ENCODE measurements around the gene PSMB11. TPM values are rescaled to one million over a fixed set of nuclear protein-coding genes. Genes with fewer than 3 reads are reported as not detected.

Gene PSMB11
- total RNA-seq, 1 donor from 2014 or later = not detected

- no peak for TF ChIP-seq CTCF (IDR thresholded peaks at IDR 0.05)
- no peaks in the 10 kb centered on the region for H3K4me1 ChIP-seq
- intact Hi-C loops (cut with DNase I) = no loop called here
- no peak for DNase-seq (ENCODE audit: low spot score in 2 of 2)
- H3K27ac ChIP-seq = no peak overlapping the region
- H3K4me3 ChIP-seq = no peak overlapping the region
- peaks cover 29 to 38% of the 10 kb centered on the region in 2 donors for H3K36me3 ChIP-seq
- H3K9me3 ChIP-seq = no peaks in the 10 kb centered on the region
- no peaks in the 10 kb centered on the region for H3K27me3 ChIP-seq
Measured at GRCh38 chr14:23025151-23025814, 16.7 kb upstream of the PSMB11 start.

- H3K9me3 ChIP-seq = no peaks in the 10 kb centered on the region
- peaks cover 60 to 62% of the 10 kb centered on the region in 2 donors for H3K36me3 ChIP-seq
- peaks cover 6 to 7% of the 10 kb centered on the region in 2 donors for H3K4me1 ChIP-seq
- no peaks in the 10 kb centered on the region for H3K27me3 ChIP-seq
- no peak overlapping the region for H3K4me3 ChIP-seq
- no peak overlapping the region for H3K27ac ChIP-seq
- intact Hi-C loops (cut with DNase I) = no loop called here
- TF ChIP-seq CTCF (IDR thresholded peaks at IDR 0.05) = no peak
- no peak for DNase-seq (ENCODE audit: low spot score in 2 of 2)
Measured at GRCh38 chr14:23028799-23029198, 13.2 kb upstream of the PSMB11 start.

GRCh38 chr14:23030936-23031335 lies 11.1 kb upstream of the PSMB11 start:
- no peaks in the 10 kb centered on the region for H3K27me3 ChIP-seq
- TF ChIP-seq CTCF (IDR thresholded peaks at IDR 0.05) = no peak
- peaks cover 47 to 52% of the 10 kb centered on the region in 2 donors for H3K36me3 ChIP-seq
- no peak overlapping the region for H3K27ac ChIP-seq
- intact Hi-C loops (cut with DNase I) = no loop called here
- H3K9me3 ChIP-seq = no peaks in the 10 kb centered on the region
- DNase-seq (ENCODE audit: low spot score in 2 of 2) = no peak
- H3K4me3 ChIP-seq = no peak overlapping the region
- H3K4me1 ChIP-seq = peaks cover 7 to 8% of the 10 kb centered on the region in 2 donors

- H3K27ac ChIP-seq = no peak overlapping the region
- intact Hi-C loops (cut with DNase I) = no loop called here
- H3K36me3 ChIP-seq = peaks cover 36 to 40% of the 10 kb centered on the region in 2 donors
- no peak for DNase-seq (ENCODE audit: low spot score in 2 of 2)
- no peaks in the 10 kb centered on the region for H3K9me3 ChIP-seq
- no peak for TF ChIP-seq CTCF (IDR thresholded peaks at IDR 0.05)
- no peaks in the 10 kb centered on the region for H3K27me3 ChIP-seq
- H3K4me1 ChIP-seq = peaks cover 7 to 8% of the 10 kb centered on the region in 2 donors
- peak overlapping the region in 1 of 2 donors; percentile 80 for H3K4me3 ChIP-seq
Measured at GRCh38 chr14:23033251-23033727, 8.7 kb upstream of the PSMB11 start.

GRCh38 chr14:23033801-23034497 lies 8.1 kb upstream of the PSMB11 start:
- H3K36me3 ChIP-seq = peaks cover 34 to 36% of the 10 kb centered on the region in 2 donors
- H3K4me3 ChIP-seq = peak overlapping the region; percentile 72 to 80
- no peaks in the 10 kb centered on the region for H3K9me3 ChIP-seq
- peaks cover 7 to 8% of the 10 kb centered on the region in 2 donors for H3K4me1 ChIP-seq
- no peak for TF ChIP-seq CTCF (IDR thresholded peaks at IDR 0.05)
- no peak for DNase-seq (ENCODE audit: low spot score in 2 of 2)
- H3K27ac ChIP-seq = peak overlapping the region; percentile 91 to 93
- H3K27me3 ChIP-seq = no peaks in the 10 kb centered on the region
- intact Hi-C loops (cut with DNase I) = loop anchor here (2.0 kb wide), 1 partner anchor 47 kb away; no protein-coding TSS in a partner anchor
